SIG-M5 treated with dmso at 0.1 percent for 504 hours (cell line): Measurements from ENCODE around the gene ELP2.
A peak's percentile ranks its signal among the peaks of the same experiment; 100 is the strongest.
"Not testable (repeated sequence)": the region's sequence is repeated elsewhere in the genome, so short reads cannot be mapped to it uniquely, and the experiment has no call there.

Experiments used
- DNase-seq: peaks from one replicate; lab custom pipeline; 2025; ENCODE audit not compliant: unreplicated experiment; lab: John Stamatoyannopoulos, UW

Gene ELP2

DNA sequence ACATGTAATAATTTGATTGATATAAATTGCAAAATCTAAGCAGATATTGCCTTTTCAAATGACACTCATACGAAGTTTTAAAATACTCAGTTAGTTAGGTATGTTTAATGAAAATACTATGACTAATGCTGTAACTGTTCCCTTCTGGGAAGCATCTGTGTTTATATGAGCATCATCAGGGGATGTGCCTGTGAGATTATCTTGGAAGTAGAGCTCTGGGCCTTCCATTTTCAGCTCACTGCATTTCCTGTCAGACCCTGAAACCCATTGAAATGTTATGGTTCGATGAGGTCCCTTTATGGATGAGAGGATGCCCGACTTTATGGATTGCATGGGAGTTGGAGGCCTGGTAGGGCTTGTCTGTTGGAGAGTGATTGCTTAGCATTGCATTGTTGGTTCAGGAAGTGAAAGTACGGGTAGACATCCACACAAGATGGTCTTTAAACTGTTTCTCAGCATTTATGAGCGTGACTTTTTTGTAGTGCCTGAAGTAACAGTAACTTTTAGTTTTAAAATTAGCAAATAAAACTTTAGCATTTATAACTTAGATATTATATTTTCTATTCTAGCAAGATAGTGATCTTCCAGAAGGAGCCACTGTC is 28.7 kb downstream of the ELP2 start:
- DNase-seq: peak; percentile 49

- no peak for DNase-seq
Measured at GRCh38 chr18:36160959-36161371, 31.3 kb downstream of the ELP2 start.

- DNase-seq: no peak
Measured at GRCh38 chr18:36162981-36163380, 33.3 kb downstream of the ELP2 start.

DNA sequence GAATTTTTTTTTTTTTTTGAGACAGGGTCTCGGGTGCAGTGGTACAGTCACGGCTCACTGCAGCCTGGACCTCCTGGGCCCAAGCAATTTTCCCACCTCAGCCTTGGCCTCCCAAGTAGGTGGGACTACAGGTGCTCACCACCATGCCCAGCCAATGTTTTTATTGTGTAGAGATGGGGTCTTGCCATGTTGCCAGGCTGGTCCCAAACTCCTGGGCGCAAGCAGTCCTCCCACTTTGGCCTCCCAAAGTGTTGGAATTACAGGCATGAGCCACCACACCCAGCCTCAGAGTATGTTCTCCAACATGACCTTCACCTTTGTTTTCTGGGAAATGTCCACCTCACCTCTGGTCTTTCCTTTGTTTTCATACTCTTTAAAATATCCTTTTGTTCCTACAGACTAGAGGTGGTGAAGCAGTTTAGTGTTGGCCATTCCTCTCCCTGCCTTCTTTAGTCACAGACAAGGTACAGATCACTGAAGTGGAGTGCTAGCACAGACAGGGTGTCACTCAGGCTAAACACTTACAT is 38.1 kb downstream of the ELP2 start:
- DNase-seq: no peak

DNA sequence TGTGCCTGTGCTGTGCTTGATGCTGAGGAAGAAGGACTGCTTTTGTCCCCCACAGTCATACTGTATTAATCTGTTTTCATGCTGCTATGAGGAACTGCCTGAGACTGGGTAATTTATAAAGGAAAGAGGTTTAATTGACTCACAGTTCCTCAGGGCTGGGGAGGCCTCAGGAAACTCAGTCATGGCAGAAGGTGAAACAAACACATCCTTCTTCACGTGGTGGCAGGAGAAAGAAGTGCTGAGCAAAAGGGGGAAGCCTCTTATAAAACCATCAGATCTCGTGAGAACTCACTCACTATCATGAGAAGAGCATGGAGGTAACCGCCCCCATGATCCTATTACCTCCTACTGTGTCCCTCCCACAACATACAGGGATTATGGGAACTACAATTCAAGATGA is 38.6 kb downstream of the ELP2 start:
- DNase-seq: not testable (repeated sequence)

DNA sequence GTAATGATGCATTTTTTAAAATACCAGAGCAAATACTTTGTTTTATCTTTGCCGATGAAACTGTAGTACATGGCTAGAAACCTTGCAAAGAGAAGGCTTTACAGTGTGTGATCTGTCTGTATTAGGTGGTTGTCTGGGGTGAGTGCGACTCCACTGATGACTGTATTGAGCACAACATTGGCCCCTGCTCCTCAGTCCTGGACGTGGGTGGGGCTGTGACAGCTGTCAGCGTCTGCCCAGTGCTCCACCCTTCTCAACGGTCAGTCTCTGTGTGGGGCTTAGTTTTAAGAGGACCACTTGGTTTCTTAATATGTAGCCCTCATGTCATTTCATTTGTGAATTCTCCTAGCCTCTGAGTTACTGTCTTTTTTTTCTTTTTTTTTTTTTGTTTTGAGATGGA is 40.2 kb downstream of the ELP2 start:
- DNase-seq: no peak

GRCh38 chr18:36175481-36175880 is 45.8 kb downstream of the ELP2 start:
- DNase-seq: no peak

DNA sequence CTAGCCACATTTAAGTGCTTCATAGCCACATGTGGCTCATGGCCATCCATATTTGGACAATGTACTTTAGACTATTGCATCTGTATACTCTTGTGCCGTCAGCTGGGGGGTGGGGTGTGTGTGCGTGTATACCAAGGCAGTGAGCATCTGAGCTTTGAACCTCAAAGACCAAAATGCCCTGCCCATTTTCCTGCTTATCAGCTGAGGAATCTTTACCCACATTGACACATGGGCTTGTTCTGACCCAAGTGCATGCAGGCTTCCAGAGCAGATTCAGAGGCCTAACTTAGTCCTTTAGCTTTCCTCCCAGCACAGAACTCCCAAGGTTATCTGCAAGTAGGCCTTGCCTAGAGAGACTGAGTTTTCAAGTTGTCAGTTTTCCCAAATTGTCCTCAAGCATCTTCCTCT is 46.5 kb downstream of the ELP2 start:
- no peak for DNase-seq

- DNase-seq: no peak
Measured at GRCh38 chr18:36176711-36177110, 47.0 kb downstream of the ELP2 start.

DNA sequence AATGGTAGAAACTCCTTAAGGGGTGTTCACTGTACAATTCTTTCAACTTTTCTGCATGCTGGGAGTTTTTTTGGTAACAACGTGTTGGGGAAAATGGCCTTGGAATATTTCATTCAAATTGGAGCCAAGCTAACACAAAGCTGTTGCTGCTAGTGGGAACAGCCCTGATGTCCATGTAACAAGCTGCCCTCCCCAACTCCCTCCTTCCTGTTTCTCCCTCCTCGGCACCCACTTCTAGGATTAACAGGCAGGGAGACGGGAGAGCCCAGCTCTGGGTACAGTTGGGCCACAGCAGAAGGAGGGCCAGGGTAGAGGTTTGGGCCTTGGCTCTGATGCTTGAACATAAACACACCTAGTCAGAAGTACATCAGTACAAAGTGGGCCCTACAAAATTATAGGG is 48.2 kb downstream of the ELP2 start:
- DNase-seq: no peak

DNA sequence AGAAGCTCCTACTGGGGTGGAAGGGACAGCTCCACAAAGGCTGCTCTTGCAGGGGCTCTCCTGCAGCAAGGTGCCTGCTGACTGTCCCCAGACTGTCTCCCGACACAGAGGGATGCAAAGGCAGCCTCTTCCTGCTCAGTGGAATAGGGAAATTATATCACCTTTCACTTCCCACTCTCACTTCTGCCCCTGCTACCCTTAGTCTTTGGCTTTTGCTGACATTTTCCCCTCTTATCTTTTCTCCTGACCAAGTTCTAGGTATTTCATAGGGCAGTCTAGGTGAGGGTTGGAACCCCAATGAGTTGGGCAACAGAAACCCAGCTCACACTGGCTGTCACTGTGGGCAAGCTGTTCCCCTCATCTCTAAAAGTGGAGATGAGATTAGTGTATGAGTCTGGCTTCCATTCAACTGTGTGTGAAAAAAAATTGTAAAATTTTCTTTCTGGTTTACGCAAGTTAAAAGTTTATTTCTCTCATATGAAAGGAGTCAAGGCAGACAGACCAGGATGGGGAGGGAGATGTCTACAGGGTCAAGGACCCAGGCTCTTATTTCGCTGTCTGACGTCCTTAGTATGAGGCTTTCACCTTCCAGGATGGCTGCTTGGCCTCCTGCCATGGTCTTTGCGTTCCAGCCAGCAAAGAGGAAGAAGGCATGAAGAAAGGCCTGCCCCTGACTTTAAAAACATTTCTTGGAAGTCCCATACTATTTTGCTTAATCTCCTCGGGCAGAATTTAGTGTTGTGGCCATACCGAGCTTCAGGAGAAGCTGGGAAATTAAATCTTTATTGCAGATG is 50.1 kb downstream of the ELP2 start:
- DNase-seq: peak; percentile 14

GRCh38 chr18:36181441-36181840 is 51.7 kb downstream of the ELP2 start:
- no peak for DNase-seq

GRCh38 chr18:36181898-36182506 is 52.3 kb downstream of the ELP2 start:
- DNase-seq: no peak

DNA sequence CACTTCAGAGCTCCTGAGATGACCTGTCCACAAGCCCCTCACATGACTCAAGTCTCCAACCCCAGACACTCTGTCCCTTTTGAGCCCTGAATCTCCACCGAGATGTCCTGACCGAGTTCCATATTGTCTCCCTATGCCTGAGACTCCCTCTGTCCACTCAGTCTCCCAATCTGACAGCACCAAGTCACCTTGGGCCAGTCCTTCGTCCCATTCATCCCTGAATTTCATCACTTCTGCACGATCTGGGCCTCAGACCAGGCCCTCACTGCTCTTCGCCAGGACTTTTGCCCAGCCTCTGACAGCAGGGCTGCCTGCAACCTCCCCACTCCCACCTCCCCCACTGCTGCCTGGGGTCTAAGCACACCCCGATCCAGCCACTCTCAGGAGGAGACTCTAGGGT is 53.3 kb downstream of the ELP2 start:
- no peak for DNase-seq

DNA sequence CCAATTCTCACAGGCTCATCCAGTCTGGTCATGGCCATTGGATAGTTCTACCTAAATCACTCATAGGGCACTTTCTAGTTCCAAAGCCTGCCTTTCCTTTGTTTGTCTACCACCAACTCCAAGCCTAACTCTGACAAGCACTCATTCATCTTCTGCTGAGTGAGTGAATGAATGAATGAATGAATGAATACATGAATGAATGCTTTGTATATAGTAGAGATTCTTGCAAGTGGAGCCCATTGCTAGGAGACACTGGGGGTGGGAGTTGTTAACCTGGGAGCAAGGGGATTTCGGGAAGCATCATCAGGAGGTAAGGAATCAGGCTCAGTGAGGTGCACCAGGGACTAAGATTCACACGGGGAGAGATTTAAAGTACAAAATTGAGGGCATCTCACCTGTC is 54.3 kb downstream of the ELP2 start:
- DNase-seq: no peak

DNA sequence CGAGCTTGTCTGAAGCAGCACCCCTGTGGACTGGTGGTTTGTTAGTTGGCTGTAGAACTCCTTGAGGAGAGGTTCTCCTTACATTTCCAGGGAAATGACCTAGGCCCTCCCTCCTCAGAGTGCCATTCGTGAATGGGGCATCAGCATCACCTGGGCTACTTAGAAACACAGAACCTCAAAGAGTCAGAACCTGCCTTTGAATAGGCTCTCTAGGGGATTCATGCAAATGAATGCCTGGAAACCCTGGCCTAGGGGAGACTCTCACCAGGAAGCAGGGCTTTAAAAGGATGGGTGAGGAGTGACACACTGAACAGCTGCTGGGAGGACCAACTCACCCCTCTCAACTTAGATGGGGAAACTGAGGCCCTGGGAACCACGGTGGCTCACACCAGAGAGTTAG is 55.5 kb downstream of the ELP2 start:
- no peak for DNase-seq

GRCh38 chr18:36185901-36186460 is 56.3 kb downstream of the ELP2 start:
- DNase-seq: no peak

GRCh38 chr18:36186461-36187192 is 56.9 kb downstream of the ELP2 start:
- no peak for DNase-seq

DNA sequence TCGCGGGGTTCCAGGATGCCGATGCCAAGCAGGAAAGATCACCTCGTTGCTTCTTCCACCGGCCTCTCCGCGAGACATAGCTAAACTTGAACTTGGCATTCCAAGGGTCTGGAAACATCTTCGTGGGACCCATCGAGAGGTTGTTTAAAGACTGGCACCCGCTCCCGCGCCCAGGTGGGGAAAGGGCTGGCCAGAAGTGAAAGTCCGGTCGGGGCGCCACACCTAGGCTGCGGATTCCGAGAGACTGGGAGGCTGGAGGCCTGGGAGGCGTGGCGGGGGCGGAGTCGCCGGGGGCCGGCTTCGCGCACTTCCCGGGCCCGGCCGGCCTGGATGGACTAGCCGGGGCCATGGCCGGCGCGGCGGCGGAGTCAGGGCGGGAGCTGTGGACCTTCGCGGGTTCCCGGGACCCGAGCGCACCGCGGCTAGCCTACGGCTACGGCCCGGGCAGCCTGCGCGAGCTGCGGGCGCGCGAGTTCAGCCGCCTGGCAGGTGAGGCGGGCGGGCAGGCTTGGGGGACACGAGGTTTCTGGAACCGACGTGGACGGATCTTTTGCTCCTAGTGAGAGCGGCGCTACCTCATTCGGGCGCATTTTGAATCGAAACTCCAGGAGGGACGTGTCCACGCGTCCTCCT is 57.6 kb downstream of the ELP2 start, which contains the start of gene MOCOS:
MOCOS (plus strand) TSS at position 305 of the 633 bp plus-strand sequence; CDS start at position 348, 43 bp downstream.
- DNase-seq: peak; percentile 4
